Neuronal stem cell (in vitro differentiated cells): ENCODE measurements around the gene RASA3.
"Not testable (repeated sequence)": the region's sequence is repeated elsewhere in the genome, so short reads cannot be mapped to it uniquely, and the experiment has no call there.

ENCODE experiments used
- DNase-seq: peaks from one replicate; pipeline ENCODE4 v3.0.0-alpha.2; 2013; ENCODE audit warnings: low spot score
- H2AFZ ChIP-seq: one replicate; pipeline ENCODE4 v1.6.1; 2013; ENCODE audit warnings: mild to moderate bottlenecking, low read length, inconsistent platforms
- H2AK5ac ChIP-seq: 2 replicates; pipeline ENCODE4 v1.6.1; 2013; ENCODE audit warnings: low read depth, mild to moderate bottlenecking, inconsistent platforms, low read length, moderate library complexity, mixed read lengths
- H2BK120ac ChIP-seq: 2 replicates; pipeline ENCODE4 v1.6.1; 2013; ENCODE audit warnings: low read depth, mild to moderate bottlenecking, inconsistent platforms, low read length, moderate library complexity, mixed read lengths
- H2BK12ac ChIP-seq: one replicate; pipeline ENCODE4 v1.6.1; 2013; ENCODE audit warnings: low read length, inconsistent platforms
- H2BK15ac ChIP-seq: 2 replicates; pipeline ENCODE4 v1.6.1; 2013; ENCODE audit warnings: mild to moderate bottlenecking, low read length, inconsistent platforms, mixed read lengths
- H2BK5ac ChIP-seq: one replicate; pipeline ENCODE4 v1.6.1; 2013; ENCODE audit warnings: inconsistent platforms, mild to moderate bottlenecking, low read length, moderate library complexity
- H3K14ac ChIP-seq: one replicate; pipeline ENCODE4 v1.6.1; 2013; ENCODE audit warnings: low read length, inconsistent platforms
- H3K18ac ChIP-seq: 2 replicates; pipeline ENCODE4 v1.6.1; 2013; ENCODE audit warnings: low read length, inconsistent platforms
- H3K23ac ChIP-seq: 2 replicates; pipeline ENCODE4 v1.6.1; 2013; ENCODE audit warnings: low read depth, mild to moderate bottlenecking, mixed read lengths, low read length, inconsistent platforms; ENCODE audit not compliant: poor library complexity
- H3K27ac ChIP-seq: replicated peaks from 3 replicates; pipeline ENCODE4 v1.5.1; 2013; ENCODE audit warnings: low read length, inconsistent platforms
- H3K27me3 ChIP-seq, 3 experiments: 2 replicates each; pipeline ENCODE4 v1.6.1; 2013; ENCODE audit warnings: low read length in 3 of 3, mild to moderate bottlenecking in 2 of 3, inconsistent platforms in 1 of 3, low read depth in 1 of 3, mixed read lengths in 1 of 3, moderate library complexity in 1 of 3; ENCODE audit not compliant: control insufficient read depth in 3 of 3, insufficient read depth in 3 of 3
- H3K36me3 ChIP-seq, 2 donors: replicated peaks in 1 of 2; 2 replicates each; pipeline ENCODE4 v1.6.1; 2013; ENCODE audit warnings: low read length in 2 of 2; ENCODE audit not compliant: control insufficient read depth in 2 of 2, insufficient read depth in 2 of 2
- H3K4ac ChIP-seq: 2 replicates; pipeline ENCODE4 v1.6.1; 2013; ENCODE audit warnings: inconsistent platforms, mild to moderate bottlenecking, low read length, moderate library complexity
- H3K4me1 ChIP-seq, 2 donors: 1 replicate in 1 of 2; 2 replicates in 1 of 2; pipeline ENCODE4 v1.6.1; 2013; ENCODE audit warnings: low read length in 2 of 2, low read depth in 1 of 2; ENCODE audit not compliant: control insufficient read depth in 2 of 2, insufficient read depth in 1 of 2
- H3K4me2 ChIP-seq: one replicate; pipeline ENCODE4 v1.6.1; 2013; ENCODE audit warnings: mild to moderate bottlenecking, low read length, inconsistent platforms; ENCODE audit not compliant: insufficient read depth, poor library complexity, severe bottlenecking
- H3K4me3 ChIP-seq, 2 donors: 2 replicates each; pipeline ENCODE4 v1.5.1; 2013; ENCODE audit warnings: low read length in 2 of 2, mild to moderate bottlenecking in 2 of 2, inconsistent platforms in 1 of 2, moderate library complexity in 1 of 2
- H3K79me1 ChIP-seq: one replicate; pipeline ENCODE4 v1.6.1; 2013; ENCODE audit warnings: low read depth, mild to moderate bottlenecking, inconsistent platforms, low read length, moderate library complexity
- H3K9ac ChIP-seq: one replicate; pipeline ENCODE4 v1.6.1; 2013; ENCODE audit warnings: mild to moderate bottlenecking, low read depth, low read length, inconsistent platforms; ENCODE audit not compliant: poor library complexity
- H3K9me3 ChIP-seq, 2 donors: replicated peaks in 1 of 2; 2 replicates each; pipeline versions ENCODE3 to v1.6.1; 2013; ENCODE audit warnings: low read length in 2 of 2, mild to moderate bottlenecking in 2 of 2, inconsistent platforms in 1 of 2, low read depth in 1 of 2, mixed read lengths in 1 of 2, moderate library complexity in 1 of 2; ENCODE audit not compliant: control insufficient read depth in 2 of 2, insufficient read depth in 1 of 2
- H4K8ac ChIP-seq: one replicate; pipeline ENCODE4 v1.6.1; 2013; ENCODE audit warnings: low read depth, mild to moderate bottlenecking, inconsistent platforms, low read length, moderate library complexity
- H4K91ac ChIP-seq: one replicate; pipeline ENCODE4 v1.6.1; 2013; ENCODE audit warnings: low read length, low read depth, mild to moderate bottlenecking, inconsistent platforms; ENCODE audit not compliant: poor library complexity
- WGBS, 2 donors: extraction: QIAGEN DNeasy Blood & Tissue Kit; methylation state at CpG; one replicate each; pipeline ENCODE4 v1.1.7; 2013; ENCODE audit warnings: missing lambda C conversion rate in 2 of 2, mixed read lengths in 1 of 2; ENCODE audit not compliant: insufficient read length in 2 of 2, insufficient replicate concordance in 1 of 2; ENCODE audit errors: extremely low coverage in 2 of 2; 5-methylcytosine and 5-hydroxymethylcytosine counted together

RASA3 gene

GRCh38 chr13:114021464-114022308 is 110.7 kb downstream of the RASA3 start:
- Histone ChIP-seq H3K27me3 (no peaks in the 10 kb centered on the region), H2AK5ac (peak overlapping the region; percentile 88), H3K18ac (peak overlapping the region; percentile 72), H2BK5ac (peak overlapping the region; percentile 16), H3K14ac (no peak overlapping the region), H4K8ac (peak overlapping the region; percentile 9), H2AFZ (no peak overlapping the region), H3K4me2 (no peak overlapping the region), H3K36me3 (peaks cover 0 to 85% of the 10 kb centered on the region in 2 donors), H3K4me3 (no peak overlapping the region), H4K91ac (peak overlapping the region; percentile 39), H3K4me1 (peaks cover 15 to 17% of the 10 kb centered on the region in 2 donors), H2BK12ac (no peak overlapping the region), H3K23ac (peak overlapping the region; percentile 85), H3K79me1 (peaks cover 3% of the 10 kb centered on the region), H3K9ac (no peak overlapping the region), H3K9me3 (peaks cover 0 to 1% of the 10 kb centered on the region in 2 donors), H3K27ac (no peak overlapping the region), H2BK120ac (peak overlapping the region; percentile 91), H3K4ac (no peak overlapping the region), H2BK15ac (peak overlapping the region; percentile 81)
- DNase-seq: no peak
- no CpG with 5 or more reads among the region's 25 CpGs for WGBS, 2 donors

GRCh38 chr13:114020750-114021463 is 111.5 kb downstream of the RASA3 start:
- H3K36me3 ChIP-seq: peaks cover 0 to 91% of the 10 kb centered on the region in 2 donors
- H2BK5ac ChIP-seq: no peak overlapping the region
- no peak overlapping the region for H3K4me3 ChIP-seq
- H3K27me3 ChIP-seq: no peaks in the 10 kb centered on the region
- H2AFZ ChIP-seq: no peak overlapping the region
- no peak overlapping the region for H4K91ac ChIP-seq
- peaks cover 3% of the 10 kb centered on the region for H3K79me1 ChIP-seq
- H3K9ac ChIP-seq: no peak overlapping the region
- no peak overlapping the region for H2BK15ac ChIP-seq
- no peak overlapping the region for H4K8ac ChIP-seq
- no peak overlapping the region for H3K27ac ChIP-seq
- H3K4me1 ChIP-seq: peaks cover 7 to 9% of the 10 kb centered on the region in 2 donors
- no peak overlapping the region for H2BK12ac ChIP-seq
- H3K14ac ChIP-seq: no peak overlapping the region
- peak overlapping the region; percentile 67 for H3K18ac ChIP-seq
- DNase-seq: no peak
- no peak overlapping the region for H3K4me2 ChIP-seq
- peaks cover 0 to 1% of the 10 kb centered on the region in 2 donors for H3K9me3 ChIP-seq
- H2BK120ac ChIP-seq: no peak overlapping the region
- no CpG with 5 or more reads among the region's 32 CpGs for WGBS, 2 donors
- no peak overlapping the region for H3K4ac ChIP-seq
- H3K23ac ChIP-seq: peak overlapping the region; percentile 61
- H2AK5ac ChIP-seq: peak overlapping the region; percentile 88

GRCh38 chr13:114020134-114020533 is 112.3 kb downstream of the RASA3 start:
- not testable (repeated sequence) for H3K4me1 ChIP-seq, H3K23ac ChIP-seq, H3K4me2 ChIP-seq, H4K91ac ChIP-seq, H3K18ac ChIP-seq, H3K4me3 ChIP-seq, H3K4ac ChIP-seq, H2BK5ac ChIP-seq, H2AFZ ChIP-seq, H3K14ac ChIP-seq, H2BK120ac ChIP-seq, H3K79me1 ChIP-seq, H3K27ac ChIP-seq, H2BK12ac ChIP-seq, H3K9ac ChIP-seq, H2BK15ac ChIP-seq, DNase-seq, H3K9me3 ChIP-seq, H4K8ac ChIP-seq, H3K27me3 ChIP-seq
- no CpG with 5 or more reads among the region's 14 CpGs for WGBS, 2 donors
- Histone ChIP-seq H2AK5ac (peak overlapping the region; percentile 47), H3K36me3 (peaks cover 0 to 95% of the 10 kb centered on the region in 2 donors)

GRCh38 chr13:114019367-114019766 is 113.1 kb downstream of the RASA3 start:
- Histone ChIP-seq H2BK12ac (no peak overlapping the region), H4K8ac (no peak overlapping the region), H3K36me3 (peaks cover 0 to 94% of the 10 kb centered on the region in 2 donors), H2BK15ac (peak overlapping the region; percentile 43), H3K4me2 (no peak overlapping the region), H4K91ac (no peak overlapping the region), H2AK5ac (peak overlapping the region; percentile 88), H3K4me1 (peaks cover 0 to 2% of the 10 kb centered on the region in 2 donors), H2BK120ac (no peak overlapping the region), H2BK5ac (no peak overlapping the region), H3K9ac (no peak overlapping the region), H3K4ac (no peak overlapping the region), H3K4me3 (no peak overlapping the region), H3K14ac (no peak overlapping the region), H3K79me1 (peaks cover 3% of the 10 kb centered on the region), H3K18ac (peak overlapping the region; percentile 27), H3K23ac (peak overlapping the region; percentile 65), H3K27ac (no peak overlapping the region), H3K27me3 (no peaks in the 10 kb centered on the region), H2AFZ (no peak overlapping the region), H3K9me3 (peaks cover 0 to 1% of the 10 kb centered on the region in 2 donors)
- no peak for DNase-seq
- WGBS, 2 donors: no CpG with 5 or more reads among the region's 13 CpGs
